Measurements from ENCODE around the gene DLG2.

GRCh38 chr11:83666149-83666548 is 1961.0 kb downstream of the DLG2 start:
- TF ChIP-seq CC2D1A (IDR thresholded peaks at IDR 0.05) (no peak), XRCC4 (IDR thresholded peaks at IDR 0.05; ENCODE audit: extremely low read depth, insufficient read depth, insufficient read length) (no peak), RBBP5 (IDR thresholded peaks at IDR 0.05; ENCODE audit: borderline replicate concordance, insufficient read depth, low read length, poor library complexity, severe bottlenecking) (no peak), FUS (optimal IDR thresholded peaks at IDR 0.05; ENCODE audit: low read depth, low read length) (no peak), ZNF644 (tag; IDR thresholded peaks at IDR 0.05; ENCODE audit: low read depth) (no peak), MTA2 (IDR thresholded peaks at IDR 0.05; ENCODE audit: low read depth) (no peak), PRDM10 (IDR thresholded peaks at IDR 0.05; ENCODE audit: partially characterized antibody) (no peak), ZFP91 (CRISPR knock-in tag; IDR thresholded peaks at IDR 0.05) (no peak), TFE3 (CRISPR knock-in tag; IDR thresholded peaks at IDR 0.05) (no peak), FOXK1 (CRISPR knock-in tag; IDR thresholded peaks at IDR 0.05; ENCODE audit: borderline replicate concordance) (no peak), GABPB1 (CRISPR knock-in tag; IDR thresholded peaks at IDR 0.05) (no peak)
- TF ChIP-seq, protein P1, sequence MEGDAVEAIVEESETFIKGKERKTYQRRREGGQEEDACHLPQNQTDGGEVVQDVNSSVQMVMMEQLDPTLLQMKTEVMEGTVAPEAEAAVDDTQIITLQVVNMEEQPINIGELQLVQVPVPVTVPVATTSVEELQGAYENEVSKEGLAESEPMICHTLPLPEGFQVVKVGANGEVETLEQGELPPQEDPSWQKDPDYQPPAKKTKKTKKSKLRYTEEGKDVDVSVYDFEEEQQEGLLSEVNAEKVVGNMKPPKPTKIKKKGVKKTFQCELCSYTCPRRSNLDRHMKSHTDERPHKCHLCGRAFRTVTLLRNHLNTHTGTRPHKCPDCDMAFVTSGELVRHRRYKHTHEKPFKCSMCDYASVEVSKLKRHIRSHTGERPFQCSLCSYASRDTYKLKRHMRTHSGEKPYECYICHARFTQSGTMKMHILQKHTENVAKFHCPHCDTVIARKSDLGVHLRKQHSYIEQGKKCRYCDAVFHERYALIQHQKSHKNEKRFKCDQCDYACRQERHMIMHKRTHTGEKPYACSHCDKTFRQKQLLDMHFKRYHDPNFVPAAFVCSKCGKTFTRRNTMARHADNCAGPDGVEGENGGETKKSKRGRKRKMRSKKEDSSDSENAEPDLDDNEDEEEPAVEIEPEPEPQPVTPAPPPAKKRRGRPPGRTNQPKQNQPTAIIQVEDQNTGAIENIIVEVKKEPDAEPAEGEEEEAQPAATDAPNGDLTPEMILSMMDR (IDR thresholded peaks at IDR 0.05 in 2 of 3, conservative IDR thresholded peaks at IDR 0.05 in 1 of 3; ENCODE audit: insufficient read depth in 2 of 3, low read depth in 1 of 3, low read length in 3 of 3): no peak
- TF ChIP-seq, protein P2, sequence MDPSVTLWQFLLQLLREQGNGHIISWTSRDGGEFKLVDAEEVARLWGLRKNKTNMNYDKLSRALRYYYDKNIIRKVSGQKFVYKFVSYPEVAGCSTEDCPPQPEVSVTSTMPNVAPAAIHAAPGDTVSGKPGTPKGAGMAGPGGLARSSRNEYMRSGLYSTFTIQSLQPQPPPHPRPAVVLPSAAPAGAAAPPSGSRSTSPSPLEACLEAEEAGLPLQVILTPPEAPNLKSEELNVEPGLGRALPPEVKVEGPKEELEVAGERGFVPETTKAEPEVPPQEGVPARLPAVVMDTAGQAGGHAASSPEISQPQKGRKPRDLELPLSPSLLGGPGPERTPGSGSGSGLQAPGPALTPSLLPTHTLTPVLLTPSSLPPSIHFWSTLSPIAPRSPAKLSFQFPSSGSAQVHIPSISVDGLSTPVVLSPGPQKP (CRISPR knock-in tag; IDR thresholded peaks at IDR 0.05): no peak
- TF ChIP-seq, protein P3, sequence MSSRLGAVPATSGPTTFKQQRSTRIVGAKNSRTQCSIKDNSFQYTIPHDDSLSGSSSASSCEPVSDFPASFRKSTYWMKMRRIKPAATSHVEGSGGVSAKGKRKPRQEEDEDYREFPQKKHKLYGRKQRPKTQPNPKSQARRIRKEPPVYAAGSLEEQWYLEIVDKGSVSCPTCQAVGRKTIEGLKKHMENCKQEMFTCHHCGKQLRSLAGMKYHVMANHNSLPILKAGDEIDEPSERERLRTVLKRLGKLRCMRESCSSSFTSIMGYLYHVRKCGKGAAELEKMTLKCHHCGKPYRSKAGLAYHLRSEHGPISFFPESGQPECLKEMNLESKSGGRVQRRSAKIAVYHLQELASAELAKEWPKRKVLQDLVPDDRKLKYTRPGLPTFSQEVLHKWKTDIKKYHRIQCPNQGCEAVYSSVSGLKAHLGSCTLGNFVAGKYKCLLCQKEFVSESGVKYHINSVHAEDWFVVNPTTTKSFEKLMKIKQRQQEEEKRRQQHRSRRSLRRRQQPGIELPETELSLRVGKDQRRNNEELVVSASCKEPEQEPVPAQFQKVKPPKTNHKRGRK (tag; IDR thresholded peaks at IDR 0.05): no peak

Data from K562 (cell line).